ENCODE results near the gene ANKRD18A.
A peak's percentile ranks its signal among the peaks of the same experiment; 100 is the strongest.
"Not testable (repeated sequence)": the region's sequence is repeated elsewhere in the genome, so short reads cannot be mapped to it uniquely, and the experiment has no call there.

Gene ANKRD18A

GRCh38 chr9:38629511-38629910, 9.1 kb upstream of the ANKRD18A start:
- DNase-seq (ENCODE audit: low spot score): no peak

GRCh38 chr9:38626006-38626405, 5.6 kb upstream of the ANKRD18A start:
- DNase-seq (ENCODE audit: low spot score): no peak

GRCh38 chr9:38622951-38623350, 2.6 kb upstream of the ANKRD18A start:
- no peak for DNase-seq (ENCODE audit: low spot score)

GRCh38 chr9:38622288-38622674, 1.9 kb upstream of the ANKRD18A start:
- peak; percentile 70 for DNase-seq (ENCODE audit: low spot score)

GRCh38 chr9:38621434-38622287, 1.3 kb upstream of the ANKRD18A start:
- peak; percentile 62 for DNase-seq (ENCODE audit: low spot score)

- DNase-seq (ENCODE audit: low spot score): peak; percentile 43
Observed at GRCh38 chr9:38619556-38620447, 594 bp downstream of the ANKRD18A start.

- peak; percentile 21 for DNase-seq (ENCODE audit: low spot score)
Observed at GRCh38 chr9:38598029-38598745, 22.2 kb downstream of the ANKRD18A start.

GRCh38 chr9:38595117-38595516, 25.3 kb downstream of the ANKRD18A start:
- DNase-seq (ENCODE audit: low spot score): not testable (repeated sequence)

GRCh38 chr9:38591346-38592063, 28.9 kb downstream of the ANKRD18A start:
- DNase-seq (ENCODE audit: low spot score): not testable (repeated sequence)

GRCh38 chr9:38583765-38584164, 36.6 kb downstream of the ANKRD18A start:
- DNase-seq (ENCODE audit: low spot score): peak; percentile 43

- DNase-seq (ENCODE audit: low spot score): not testable (repeated sequence)
Observed at GRCh38 chr9:38580112-38580511, 40.3 kb downstream of the ANKRD18A start.

GRCh38 chr9:38576181-38576580, 44.2 kb downstream of the ANKRD18A start:
- not testable (repeated sequence) for DNase-seq (ENCODE audit: low spot score)

- not testable (repeated sequence) for DNase-seq (ENCODE audit: low spot score)
Observed at GRCh38 chr9:38566048-38566447, 54.3 kb downstream of the ANKRD18A start.

GRCh38 chr9:38565178-38565577, 55.2 kb downstream of the ANKRD18A start:
- DNase-seq (ENCODE audit: low spot score): not testable (repeated sequence)

- not testable (repeated sequence) for DNase-seq (ENCODE audit: low spot score)
Observed at GRCh38 chr9:38563911-38564310, 56.5 kb downstream of the ANKRD18A start.

- not testable (repeated sequence) for DNase-seq (ENCODE audit: low spot score)
Observed at GRCh38 chr9:38561134-38561533, 59.3 kb downstream of the ANKRD18A start.

- not testable (repeated sequence) for DNase-seq (ENCODE audit: low spot score)
Observed at GRCh38 chr9:38559172-38559571, 61.2 kb downstream of the ANKRD18A start.

GRCh38 chr9:38557746-38558145, 62.6 kb downstream of the ANKRD18A start:
- DNase-seq (ENCODE audit: low spot score): not testable (repeated sequence)

GRCh38 chr9:38554966-38555365, 65.4 kb downstream of the ANKRD18A start:
- not testable (repeated sequence) for DNase-seq (ENCODE audit: low spot score)

GRCh38 chr9:38553019-38553418, 67.4 kb downstream of the ANKRD18A start:
- not testable (repeated sequence) for DNase-seq (ENCODE audit: low spot score)
